ENCODE data around the gene PPP1R2C.

- TF ChIP-seq CTCF (conservative IDR thresholded peaks at IDR 0.05; ENCODE audit: low read length), result no peak
- no peak for TF ChIP-seq EZH2phosphoT487 (IDR thresholded peaks at IDR 0.05; ENCODE audit: borderline replicate concordance, low read depth, low read length)
Observed at GRCh38 chrX:42754603-42755002, 23.4 kb downstream of the PPP1R2C start.

All from OCI-LY7 (cell line).